ENCODE measurements around the gene NEURL1.
"Not testable (repeated sequence)": the region's sequence is repeated elsewhere in the genome, so short reads cannot be mapped to it uniquely, and the experiment has no call there.

The NEURL1 gene

DNA sequence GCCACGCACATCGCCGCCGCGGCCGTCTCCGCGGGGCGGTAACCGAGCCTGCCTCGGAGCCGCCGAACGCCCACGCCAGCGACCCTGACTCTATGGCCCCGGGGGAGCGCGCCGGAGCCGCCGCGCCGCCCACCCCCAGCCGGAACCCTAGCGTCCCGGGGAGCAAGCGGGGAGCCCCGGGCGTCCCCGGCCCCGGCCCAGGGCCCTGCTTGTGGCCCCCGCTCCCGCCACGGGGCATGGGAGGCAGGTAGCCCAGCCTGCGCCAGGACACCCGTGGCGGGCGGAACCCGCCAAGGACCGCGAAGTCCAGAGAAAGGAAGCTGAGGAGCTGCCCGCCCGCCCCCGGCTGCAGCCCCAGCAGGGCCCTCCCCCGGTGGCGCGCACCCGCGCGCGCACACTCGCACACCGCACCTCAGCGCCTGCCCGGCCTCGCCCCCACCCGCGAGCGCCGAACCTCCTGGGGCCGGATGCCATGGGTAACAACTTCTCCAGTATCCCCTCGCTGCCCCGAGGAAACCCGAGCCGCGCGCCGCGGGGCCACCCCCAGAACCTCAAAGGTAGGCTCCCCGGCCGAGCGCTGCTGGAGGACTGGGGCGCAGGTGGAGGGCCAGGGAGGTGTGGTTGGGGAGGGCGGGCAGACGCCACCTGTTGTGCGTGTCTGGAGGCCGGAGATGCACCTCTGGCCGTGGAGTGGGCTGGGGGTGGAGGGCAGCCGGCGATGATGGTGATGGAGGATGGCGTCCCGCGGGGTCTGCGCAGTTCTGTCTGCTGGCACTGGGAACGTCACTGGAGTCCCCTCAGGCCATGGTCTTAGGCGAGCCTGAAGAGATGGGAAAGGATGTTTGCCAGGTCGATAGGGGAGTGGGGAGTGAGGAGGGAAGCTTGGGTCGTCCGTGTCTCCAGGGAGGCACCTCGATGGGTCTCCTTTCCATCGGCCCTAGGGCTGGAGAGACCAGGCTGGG lies 692 bp downstream of the NEURL1 start:
- DNase-seq (ENCODE audit: low read depth in 2 of 2): no peak

DNA sequence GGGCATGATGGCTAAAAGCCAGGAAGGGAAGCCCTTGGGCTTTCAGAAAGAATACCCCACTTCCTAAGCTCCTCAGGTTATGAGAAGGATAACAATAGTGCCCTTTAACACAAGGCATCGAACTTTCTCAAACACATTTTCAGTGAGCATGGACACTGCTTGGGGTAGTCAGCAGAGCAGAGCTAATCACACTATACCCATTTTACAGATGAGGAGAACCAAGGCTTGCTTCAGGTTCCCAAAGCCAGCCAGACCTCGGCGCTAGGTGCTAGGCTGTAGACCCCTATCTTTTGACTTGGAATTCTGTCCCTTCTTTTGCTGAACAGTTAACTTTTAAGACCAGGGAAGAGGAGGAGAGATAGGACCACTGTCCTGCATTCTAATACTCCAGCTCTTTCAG lies 1.8 kb downstream of the NEURL1 start:
- DNase-seq (ENCODE audit: low read depth in 2 of 2): no peak

DNA sequence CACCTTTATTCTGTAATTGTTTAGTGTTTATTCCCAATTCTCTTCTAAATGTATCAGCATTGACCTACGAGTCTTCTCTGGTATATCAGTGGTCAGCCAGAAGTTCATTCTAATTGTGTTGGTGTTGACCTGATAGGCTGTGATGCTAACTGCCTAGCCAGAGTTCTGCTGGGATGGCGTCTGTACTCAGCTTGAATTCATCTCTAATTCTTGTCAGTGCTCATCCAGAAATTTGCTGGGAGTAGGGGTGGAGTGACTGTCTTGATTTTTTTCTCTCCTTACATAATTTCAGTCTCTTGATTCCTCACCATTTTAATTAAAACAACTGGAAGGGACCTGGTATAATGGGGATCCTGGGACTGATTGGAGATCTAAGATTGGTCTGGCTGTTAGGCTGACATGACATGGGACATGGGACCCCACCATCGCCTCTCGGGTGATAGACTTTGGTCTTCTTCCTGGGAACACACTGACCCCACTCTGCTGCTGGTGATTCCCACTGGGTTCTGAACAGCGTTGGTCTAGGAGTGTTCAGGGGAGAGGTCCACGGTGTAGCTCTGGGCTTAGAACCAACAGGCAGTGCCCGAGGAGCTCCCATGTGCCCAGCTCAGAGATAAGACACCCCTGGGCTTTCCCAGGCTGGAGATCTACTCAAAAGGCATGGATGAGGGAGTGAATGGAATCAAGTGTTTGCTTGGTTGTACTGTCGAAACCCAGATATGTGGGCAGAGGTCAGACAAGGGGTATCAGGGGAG lies 3.8 kb downstream of the NEURL1 start:
- DNase-seq (ENCODE audit: low read depth in 2 of 2): no peak

DNA sequence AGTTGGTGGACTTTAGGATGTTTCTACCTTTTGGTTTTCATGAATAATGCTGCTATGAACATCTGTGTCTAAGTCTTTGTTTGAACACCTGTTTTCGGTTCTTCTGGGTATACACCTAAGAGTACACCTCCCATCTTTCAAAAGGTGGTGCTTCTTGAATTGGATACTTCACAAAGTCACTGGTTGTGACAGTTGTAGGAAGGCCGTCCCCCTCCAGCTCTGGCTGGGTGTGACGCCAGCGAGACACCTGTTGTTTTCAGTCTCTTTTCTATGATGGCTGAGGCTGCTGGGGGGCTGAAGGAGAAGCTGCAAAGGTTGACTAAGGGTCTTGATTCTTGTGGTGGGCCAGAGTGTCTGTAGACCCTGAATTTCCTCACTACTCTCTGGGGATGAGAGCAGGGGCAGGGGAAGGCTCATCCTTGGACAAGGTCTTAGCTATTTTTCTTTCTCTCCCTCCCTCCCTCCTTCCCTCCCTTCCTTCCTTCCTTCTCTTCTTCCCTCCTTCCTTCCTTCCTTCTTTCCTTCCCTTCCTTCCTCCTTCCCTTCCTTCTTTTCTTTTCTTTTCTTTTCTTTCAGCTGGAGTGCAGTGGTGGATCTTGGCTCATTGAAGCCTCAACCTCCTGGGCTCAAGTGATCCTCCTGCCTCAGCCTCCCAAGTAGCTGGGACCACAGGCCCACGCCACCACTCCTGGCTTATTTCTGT lies 5.6 kb downstream of the NEURL1 start:
- no peak for DNase-seq (ENCODE audit: low read depth in 2 of 2)

DNA sequence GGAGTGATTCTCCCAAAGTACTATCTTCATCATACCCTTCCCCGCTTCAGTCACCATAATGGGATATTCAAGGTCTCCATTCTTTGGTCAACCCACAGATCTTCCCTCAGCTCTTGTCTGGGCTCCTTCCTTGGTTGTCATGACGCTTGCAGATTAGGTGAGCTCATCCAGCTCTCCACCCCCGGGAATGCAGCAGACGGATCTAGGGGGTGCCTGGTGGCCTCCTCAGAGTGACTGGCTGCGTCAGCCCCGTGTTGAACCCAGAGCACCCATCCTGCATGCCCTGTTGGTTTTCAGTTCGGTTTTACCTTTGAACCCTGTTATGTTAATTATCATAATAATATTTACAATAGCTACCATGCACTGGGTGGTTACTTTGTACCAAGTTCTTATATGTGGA lies 6.4 kb downstream of the NEURL1 start:
- no peak for DNase-seq (ENCODE audit: low read depth in 2 of 2)

DNA sequence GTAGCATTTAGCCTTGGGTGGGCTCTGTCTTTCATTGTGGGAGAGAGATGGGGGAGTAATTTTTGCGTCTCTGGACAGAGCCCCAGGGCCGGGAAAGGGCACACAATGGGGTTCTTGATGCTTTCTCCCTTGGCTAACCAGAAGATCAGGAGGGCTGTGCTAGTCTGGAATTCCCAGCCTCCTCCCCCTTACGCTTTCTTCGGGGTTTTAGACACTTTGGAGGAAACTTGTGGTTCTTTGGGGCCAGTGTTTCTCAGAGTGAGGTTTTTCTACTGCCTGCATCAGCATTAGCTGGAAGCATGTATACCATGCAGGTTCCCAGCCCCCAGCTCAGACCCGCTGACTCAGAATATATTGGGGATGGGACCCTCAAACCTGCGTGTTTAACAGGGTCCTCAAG lies 7.0 kb downstream of the NEURL1 start:
- no peak for DNase-seq (ENCODE audit: low read depth in 2 of 2)

DNA sequence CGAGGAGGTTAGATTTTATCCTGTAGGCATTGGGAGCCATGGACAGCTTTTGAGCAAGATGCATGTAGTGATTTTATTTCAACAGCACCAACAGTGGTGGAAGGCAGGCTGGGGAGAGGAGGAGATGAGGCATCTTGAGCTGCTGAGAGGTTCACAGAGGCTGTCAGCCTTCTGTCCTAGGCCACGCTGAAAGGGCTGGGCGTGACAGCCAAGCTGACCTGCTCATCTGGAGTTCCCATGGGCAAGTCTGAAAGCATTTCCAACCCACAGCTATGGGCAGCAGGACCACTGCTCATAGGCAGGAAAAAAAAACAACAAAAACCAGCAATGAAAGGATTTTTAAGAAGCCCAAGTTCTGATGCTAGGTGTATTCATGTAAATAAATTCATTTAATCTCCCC lies 7.7 kb downstream of the NEURL1 start:
- no peak for DNase-seq (ENCODE audit: low read depth in 2 of 2)

DNA sequence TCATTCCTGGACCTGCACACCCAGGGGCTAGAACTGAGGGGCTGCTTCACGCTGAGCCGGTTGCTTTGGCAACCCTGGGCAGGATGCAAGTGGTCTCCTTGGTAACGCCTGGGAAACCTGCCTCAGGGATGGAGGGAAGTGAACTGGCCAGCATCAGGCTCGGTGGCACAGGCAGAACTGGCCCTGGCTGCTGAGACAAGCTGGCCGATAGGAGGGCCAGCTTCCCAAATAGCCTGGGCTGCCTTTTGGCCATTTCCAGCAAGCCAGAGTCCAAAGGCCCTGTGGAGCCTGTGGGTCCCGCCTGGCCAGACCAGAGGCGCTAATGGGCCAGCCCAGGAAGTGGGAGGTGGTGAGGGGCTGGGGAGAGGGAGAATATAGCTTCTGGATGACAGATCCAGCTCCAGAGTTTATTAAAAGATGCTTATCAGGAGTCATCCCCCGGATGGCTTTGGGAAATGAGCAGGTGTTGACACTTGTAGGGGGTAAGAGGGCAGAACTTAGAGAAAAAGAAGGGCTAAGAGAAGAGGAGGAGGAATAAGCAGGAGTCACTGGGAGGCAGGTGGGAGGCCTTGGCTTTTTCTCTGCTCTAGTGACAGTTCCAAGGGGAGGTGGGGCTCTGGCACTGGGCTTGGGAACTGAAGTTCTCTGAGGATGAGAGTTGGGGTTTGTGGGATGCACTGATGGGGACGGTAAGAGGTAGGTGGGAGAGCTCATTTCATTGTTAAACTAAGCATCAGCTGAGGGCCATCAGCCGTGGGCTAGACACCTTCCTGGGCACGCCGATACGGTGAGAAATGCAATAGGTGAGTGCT lies 9.6 kb downstream of the NEURL1 start:
- no peak for DNase-seq (ENCODE audit: low read depth in 2 of 2)

DNA sequence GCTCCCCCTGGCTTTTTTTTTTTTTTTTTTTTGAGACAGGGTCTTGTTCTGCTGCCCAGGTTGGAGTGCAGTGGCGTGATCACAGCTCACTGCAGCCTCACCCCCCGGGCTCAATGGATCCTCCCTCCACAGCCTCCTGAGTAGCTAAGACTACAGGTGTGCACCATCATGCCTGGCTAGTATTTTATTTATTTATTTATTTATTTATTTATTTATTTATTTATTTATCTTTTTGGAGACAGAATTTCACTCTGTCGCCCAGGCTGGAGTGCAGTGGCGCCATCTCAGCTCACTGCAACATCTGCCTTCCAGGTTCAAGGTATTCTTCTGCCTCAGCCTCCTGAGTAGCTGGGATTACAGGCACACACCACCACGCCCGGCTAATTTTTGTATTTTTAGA lies 10.3 kb downstream of the NEURL1 start:
- not testable (repeated sequence) for DNase-seq (ENCODE audit: low read depth in 2 of 2)

DNA sequence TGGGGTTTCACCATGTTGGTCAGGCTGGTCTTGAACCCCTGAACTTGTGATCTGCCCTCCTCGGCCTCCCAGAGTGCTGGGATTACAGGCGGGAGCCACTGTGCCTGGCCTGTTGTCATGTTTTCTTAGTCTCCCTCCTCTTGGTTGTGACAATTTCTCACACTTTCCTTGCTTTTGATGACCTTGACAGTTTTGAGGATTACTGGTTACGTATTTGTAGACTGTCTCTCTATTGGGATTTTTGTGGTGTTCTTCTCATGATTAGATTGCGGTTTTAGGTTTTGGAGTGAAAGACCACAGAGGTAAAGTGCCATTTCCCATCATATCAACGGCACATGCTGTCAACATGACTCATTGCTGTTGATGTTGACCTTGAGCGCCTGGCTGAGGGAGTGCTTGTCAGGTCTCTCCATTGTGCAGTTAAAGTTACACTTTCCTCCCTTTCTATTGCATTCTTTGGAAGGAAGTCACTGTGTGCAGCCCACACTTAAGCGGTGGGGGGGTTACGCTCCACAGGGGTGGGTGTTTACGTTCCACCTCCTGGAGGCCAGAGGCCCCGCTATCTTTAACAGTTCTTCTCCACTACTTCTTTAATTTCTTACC lies 10.8 kb downstream of the NEURL1 start:
- DNase-seq (ENCODE audit: low read depth in 2 of 2): peak in 1 of 2 donors; percentile 29

DNA sequence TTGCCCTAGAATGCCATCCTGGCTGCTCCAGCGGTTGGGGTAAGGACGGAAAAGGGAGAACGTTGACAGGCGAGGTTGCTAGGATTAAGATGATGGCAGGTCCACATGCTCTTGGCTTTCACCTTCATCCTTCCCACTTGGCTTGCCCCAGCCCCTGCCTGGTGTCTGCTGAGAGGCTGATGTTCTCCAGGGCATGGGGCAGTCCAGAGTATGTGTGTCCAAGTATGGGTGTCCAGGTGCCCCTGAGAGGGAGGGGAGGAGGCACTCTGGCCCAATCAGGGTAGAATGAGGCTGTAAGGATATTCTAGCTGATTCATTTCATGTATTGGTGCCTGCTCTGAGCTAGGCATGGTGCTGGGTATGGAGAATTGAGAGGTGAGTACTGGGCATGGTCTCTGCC lies 12.6 kb downstream of the NEURL1 start:
- no peak for DNase-seq (ENCODE audit: low read depth in 2 of 2)

DNA sequence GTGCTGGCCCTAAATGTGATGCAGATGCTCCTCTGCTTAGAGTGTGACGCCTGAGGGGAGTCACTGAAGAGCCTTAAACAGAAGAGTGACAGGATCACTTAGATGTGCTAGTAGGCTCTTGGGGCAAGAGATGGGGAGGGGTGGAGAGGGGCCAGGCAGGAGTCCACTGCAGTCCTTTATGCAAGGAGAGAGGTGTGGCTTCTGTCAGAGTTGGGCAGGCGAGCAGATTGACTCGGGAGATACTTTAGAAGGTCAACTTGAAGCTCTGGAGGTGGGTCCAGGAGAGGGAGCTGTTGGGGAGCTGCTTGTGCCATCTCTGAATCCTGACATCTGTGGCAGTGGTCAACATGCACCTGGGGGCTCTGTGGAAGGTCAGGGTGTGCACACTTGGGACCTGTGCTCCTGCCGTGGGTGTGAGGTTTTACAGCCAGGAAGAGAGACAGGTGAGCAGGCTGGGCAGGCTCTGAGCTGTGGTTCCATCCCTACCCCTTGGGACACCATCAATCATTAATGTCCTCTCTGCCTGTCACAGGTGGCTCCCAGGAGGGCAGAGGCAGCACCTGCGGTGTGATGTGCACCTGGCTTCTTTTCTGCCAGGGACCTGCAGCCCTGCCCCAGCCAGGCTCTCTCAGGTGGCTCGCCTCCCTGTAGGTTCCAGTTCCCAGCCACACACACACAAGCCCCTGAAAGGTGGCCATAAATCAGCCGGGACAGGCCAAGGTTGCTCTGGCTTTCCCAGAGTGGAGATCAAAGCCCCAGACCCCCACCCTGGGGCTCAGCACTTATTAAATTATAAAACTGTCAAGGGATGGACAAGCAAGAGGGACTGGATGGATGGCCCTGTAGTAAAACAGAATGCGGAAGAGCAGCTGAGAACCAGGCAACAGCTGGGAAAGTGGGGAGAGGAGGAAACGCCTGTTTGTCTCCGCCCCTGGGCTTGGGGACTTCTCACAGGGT lies 14.0 kb downstream of the NEURL1 start:
- DNase-seq (ENCODE audit: low read depth in 2 of 2): no peak

DNA sequence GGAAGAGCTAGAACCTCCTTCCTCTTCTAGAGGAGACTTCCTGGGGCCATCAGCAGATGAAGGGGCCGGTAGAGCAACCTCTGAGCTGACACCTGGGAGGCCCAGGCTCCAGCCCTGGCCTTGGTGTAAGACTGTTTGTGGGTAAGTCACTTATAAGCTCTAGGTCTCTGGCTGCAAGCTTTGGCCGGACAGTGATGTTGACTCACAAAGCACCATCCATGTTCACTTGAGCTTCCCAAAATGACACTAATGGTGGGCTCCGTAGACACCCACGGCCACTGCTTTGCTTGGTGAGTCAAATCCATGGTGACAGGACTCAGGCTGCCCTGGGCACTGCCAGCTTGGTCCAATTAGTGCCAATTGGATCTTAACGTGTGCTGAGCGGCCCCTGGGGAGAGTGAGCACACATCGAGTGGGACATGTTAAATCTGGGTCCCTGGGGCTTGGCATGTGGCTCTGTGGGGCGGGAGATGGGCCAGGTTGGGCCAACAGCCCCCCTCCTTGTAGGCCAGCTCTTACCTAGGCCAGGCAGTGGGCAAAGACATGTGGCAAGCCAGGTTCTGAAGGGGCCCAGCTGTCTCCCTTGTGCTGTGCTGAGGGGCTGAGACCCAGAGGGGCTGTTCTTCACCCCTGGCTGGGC lies 16.7 kb downstream of the NEURL1 start:
- no peak for DNase-seq (ENCODE audit: low read depth in 2 of 2)

DNA sequence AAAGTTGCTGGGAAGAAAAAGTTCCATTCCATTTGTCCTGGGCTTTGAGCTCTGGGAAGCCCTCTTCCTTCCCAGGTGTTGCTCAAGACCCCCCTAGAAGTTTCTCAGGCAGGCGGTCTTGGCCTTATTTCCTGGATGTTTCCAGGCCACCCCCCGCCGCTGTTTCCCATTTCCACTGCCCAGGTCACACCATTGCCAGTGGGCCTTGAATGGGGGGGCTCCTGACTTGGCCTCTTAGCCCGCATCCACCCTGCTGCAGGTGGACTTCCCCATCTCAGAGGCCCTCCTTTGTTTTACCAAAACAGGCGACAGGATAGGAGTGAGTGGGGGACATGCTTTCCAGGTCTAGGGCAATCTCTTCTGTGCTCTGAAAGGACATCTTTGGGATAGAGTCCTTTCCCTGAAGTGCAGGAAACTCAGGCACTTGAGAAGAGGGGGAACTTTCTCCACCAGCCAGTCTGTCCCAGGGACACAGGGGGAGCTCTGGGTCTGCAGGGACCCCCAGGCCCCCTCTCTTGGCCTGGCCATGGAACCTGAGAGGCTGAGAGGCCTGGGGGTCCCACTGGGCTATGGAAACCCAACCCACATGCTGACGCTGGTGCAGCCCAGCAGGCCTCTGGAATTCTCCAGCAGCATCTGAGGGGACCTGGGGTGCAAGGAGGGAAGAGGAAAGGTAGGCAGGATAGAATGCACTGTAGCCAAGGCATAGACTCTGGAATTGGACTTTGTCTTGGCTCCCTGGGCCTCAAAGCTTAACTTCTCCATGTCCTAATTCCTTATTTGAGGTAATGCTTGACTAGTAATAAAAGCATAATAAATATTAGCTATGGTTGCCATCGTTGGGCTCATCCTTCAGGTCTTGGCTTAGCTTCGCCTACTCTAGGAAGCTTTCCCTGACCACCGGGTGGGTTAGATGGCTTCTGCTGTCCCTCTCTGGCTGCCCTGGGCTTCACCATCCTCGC lies 17.6 kb downstream of the NEURL1 start:
- DNase-seq (ENCODE audit: low read depth in 2 of 2): no peak

DNA sequence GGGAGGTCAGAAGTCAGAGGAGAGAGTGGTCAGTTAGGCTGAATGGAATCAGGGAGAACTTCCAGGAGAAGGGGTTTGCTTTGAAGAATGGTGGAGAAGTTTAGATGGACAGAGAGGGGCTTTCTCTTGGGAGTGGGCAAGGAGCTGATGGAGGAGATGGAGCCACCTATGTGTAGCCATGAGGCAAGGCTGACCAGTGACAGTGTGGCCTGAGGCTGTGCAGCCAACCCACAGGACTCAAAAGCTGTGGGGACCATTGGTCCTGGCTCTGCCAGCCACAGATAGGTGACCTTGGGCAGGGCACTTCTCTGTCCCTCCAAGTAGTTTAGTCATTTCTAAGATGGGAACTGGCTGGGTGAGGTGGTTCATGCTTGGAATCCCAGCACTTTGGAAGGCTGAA lies 18.7 kb downstream of the NEURL1 start:
- DNase-seq (ENCODE audit: low read depth in 2 of 2): no peak

DNA sequence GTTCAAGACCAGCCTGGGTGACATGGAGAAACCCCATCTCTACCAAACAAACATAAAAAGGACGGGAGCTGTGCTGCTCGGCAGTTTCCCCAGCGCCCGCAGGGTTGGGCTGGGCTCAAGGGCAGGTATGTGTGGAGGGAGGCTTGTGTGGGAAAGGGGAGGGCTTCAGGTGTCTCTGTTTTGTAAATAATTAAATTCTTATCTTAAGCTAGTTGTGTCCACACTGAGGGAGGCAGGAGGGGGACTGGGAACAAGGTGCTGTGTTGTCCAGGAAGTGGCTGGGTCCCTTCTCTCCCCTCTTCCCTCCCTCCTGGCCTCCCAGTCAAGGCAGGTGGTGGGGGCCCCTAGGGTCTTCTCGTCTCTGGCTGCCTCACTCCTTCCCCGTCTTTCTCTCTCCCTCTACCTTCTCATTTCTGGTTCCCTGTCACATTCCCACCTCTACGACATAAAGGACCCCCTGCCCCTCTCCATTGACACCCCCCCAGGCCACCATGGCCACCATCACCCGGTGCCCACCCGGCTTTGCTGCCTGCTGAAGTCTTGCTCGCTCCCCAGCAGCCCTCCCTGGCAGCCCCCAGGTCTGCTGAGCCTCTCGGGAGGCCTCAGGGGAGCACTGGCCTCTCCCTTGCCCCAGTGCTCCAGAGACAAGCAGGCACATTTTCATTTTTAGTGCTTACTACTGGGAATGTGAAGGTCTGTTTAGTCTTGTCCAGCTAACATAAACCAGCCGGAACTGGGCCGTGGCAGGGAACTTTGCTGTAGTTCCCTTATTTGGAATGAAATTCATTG lies 19.3 kb downstream of the NEURL1 start:
- no peak for DNase-seq (ENCODE audit: low read depth in 2 of 2)

DNA sequence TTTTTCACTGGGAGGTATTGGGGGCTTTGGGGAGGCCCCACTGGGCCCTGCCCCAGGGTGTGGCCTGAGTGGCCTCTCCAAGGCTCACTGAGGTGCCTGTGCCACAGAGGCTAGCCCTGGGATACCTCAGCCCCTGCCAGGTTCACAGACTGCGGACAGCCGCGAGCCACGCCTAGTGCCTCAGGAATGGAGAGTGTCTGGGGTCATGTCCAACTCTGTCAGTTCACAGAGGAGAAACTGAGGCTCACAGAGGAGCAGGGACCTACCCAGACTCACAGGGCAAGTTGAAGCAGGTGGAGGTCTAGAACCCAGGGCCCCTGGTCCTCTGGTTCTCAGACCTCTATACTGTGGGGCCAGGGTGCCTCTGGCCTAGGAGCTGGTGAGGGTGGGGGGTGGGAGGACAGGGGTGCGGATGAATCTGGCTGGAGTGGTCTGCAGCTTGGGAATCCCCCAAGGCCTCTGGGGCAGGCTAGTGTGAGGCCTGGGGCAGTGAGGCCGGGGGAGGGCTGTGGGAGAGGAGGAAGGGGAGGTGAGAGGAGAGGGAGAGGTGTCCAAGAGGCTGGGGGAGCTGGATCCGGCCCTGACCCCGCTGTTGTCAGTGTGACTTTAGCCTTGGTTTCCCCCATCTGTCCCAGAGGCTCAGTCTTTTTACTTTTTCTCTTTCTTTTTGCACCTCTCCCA lies 20.0 kb downstream of the NEURL1 start:
- DNase-seq (ENCODE audit: low read depth in 2 of 2): no peak

Measured in stimulated activated CD8-positive, alpha-beta memory T cell treated with anti-CD3 and anti-CD28 coated beads, Interleukin-2, amount 100 ng/mL, for 48 hours (primary cell).